C4-2B (cell line): ENCODE measurements around the gene SLC10A4.

ENCODE experiments used
- H3K27ac ChIP-seq: fragments of 450-650 bp; 2 replicates; pipeline ENCODE4 v1.5.1; 2017
- ZFX ChIP-seq: fragments of 450-650 bp; IDR thresholded peaks from 2 replicates; pipeline ENCODE4 v1.6.1; 2017
- TF ChIP-seq, protein P1 (sequence below): fragments of 450-650 bp; conservative IDR thresholded peaks from 2 replicates; pipeline ENCODE4 v1.5.1; 2017; ENCODE audit warnings: mild to moderate bottlenecking

Gene SLC10A4

DNA sequence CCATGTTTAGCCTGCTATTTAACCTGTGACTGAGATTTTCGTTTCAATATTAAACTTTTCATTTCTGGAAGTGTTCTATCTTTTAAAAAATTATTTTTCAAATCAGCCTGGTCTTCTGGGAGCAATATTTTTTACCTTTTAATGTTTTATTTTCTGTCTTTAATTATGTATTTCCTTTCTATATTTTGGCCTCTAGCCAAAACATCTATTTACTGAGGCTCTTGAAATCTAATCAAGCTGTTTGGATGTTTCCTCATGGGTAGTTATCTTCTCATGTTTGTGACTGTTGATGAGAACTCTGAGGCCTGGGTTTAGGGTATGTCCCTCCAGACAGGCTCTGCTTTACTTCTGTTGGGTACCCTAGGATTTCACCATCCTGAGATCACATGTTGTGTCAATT is 10.3 kb upstream of the SLC10A4 start:
- H3K27ac ChIP-seq: no peak overlapping the region
- TF ChIP-seq ZFX: no peak
- TF ChIP-seq, protein P1, sequence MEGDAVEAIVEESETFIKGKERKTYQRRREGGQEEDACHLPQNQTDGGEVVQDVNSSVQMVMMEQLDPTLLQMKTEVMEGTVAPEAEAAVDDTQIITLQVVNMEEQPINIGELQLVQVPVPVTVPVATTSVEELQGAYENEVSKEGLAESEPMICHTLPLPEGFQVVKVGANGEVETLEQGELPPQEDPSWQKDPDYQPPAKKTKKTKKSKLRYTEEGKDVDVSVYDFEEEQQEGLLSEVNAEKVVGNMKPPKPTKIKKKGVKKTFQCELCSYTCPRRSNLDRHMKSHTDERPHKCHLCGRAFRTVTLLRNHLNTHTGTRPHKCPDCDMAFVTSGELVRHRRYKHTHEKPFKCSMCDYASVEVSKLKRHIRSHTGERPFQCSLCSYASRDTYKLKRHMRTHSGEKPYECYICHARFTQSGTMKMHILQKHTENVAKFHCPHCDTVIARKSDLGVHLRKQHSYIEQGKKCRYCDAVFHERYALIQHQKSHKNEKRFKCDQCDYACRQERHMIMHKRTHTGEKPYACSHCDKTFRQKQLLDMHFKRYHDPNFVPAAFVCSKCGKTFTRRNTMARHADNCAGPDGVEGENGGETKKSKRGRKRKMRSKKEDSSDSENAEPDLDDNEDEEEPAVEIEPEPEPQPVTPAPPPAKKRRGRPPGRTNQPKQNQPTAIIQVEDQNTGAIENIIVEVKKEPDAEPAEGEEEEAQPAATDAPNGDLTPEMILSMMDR: no peak

DNA sequence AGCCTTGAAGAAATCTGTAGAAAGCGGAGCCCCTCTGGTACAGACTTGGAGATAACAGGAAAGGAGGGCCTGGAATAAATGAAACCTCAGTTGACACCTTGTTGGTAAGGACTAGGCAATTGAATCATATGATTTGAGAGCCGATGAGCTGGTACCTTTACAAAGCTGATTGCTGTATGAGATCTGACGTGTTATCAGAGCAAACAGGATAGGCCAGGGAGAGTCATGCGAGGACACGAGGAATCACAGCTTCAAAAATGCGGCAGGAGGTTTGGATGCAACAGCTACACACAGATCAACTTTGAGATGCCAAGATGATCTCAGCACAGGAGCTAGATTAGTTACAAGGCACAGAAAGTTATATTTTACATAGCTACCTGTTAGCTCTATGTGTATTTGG is 7.4 kb upstream of the SLC10A4 start:
- TF ChIP-seq, protein P1: no peak
- TF ChIP-seq ZFX: no peak
- H3K27ac ChIP-seq: no peak overlapping the region

DNA sequence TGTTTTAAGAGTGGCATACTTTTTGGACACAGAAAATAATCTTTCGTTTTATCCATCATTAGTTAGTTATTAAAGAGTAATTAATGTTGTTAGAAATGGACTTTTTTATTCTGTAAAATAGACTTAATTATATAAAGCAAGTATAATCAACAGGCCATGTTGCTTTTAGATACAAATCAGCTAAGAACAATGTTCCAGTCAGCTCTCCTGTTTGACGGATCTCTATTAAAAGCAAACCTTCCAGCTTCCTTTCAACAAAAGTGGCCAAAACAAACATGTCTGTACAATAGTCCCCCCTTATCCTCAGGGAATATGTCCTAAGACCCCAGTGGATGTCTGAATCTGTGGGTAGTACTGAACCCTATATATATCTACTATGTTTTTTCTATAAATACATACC is 4.9 kb upstream of the SLC10A4 start:
- no peak for TF ChIP-seq ZFX
- TF ChIP-seq, protein P1: no peak
- peak overlapping the region; percentile 46; the same call in 1 of the 2 replicates for H3K27ac ChIP-seq

DNA sequence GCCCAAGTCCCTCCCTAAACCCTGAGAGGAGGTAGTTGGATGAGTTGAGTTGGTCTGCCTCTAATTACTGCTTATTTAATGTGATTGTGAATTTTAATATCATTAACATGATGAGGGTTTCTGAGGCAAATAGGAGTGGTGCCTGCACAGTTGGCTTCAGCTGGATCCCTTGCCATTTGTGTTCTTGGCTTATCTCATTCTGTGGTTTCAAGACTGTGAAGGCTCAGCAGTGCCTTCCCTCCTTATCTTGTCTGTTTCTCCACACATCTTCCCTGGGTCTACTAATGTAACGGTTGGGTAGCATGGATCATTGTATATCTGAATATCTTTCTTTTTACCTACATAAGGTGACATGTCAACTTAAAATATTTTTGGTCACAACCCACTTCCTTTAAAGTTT is 1.6 kb upstream of the SLC10A4 start:
- H3K27ac ChIP-seq: peak overlapping the region; percentile 12; the same call in 1 of the 2 replicates
- TF ChIP-seq, protein P1: no peak
- TF ChIP-seq ZFX: no peak

DNA sequence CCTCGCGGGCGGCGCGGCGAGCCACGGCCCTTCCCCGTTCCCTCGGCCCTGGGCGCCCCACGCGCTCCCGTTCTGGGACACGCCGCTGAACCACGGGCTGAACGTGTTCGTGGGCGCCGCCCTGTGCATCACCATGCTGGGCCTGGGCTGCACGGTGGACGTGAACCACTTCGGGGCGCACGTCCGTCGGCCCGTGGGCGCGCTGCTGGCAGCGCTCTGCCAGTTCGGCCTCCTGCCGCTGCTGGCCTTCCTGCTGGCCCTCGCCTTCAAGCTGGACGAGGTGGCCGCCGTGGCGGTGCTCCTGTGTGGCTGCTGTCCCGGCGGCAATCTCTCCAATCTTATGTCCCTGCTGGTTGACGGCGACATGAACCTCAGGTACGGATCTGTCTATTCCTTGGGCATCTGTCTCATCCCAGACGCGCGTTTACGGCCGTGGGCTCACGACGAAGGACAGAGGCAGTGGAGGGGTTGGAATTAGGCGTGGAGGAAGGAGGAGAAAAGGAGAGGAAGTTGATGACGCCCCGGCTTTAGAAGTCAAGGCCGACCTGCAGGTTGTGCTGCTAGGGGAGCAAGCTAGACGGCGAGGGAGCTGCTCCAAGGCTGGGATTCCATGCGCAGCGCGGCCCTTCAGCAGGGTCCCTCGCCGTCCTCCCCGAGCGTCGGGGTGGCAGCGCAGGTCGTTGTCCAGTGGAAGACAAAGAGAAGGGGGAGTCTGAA is 792 bp downstream of the SLC10A4 start:
- TF ChIP-seq, protein P1: no peak
- TF ChIP-seq ZFX: no peak
- H3K27ac ChIP-seq: no peak overlapping the region

DNA sequence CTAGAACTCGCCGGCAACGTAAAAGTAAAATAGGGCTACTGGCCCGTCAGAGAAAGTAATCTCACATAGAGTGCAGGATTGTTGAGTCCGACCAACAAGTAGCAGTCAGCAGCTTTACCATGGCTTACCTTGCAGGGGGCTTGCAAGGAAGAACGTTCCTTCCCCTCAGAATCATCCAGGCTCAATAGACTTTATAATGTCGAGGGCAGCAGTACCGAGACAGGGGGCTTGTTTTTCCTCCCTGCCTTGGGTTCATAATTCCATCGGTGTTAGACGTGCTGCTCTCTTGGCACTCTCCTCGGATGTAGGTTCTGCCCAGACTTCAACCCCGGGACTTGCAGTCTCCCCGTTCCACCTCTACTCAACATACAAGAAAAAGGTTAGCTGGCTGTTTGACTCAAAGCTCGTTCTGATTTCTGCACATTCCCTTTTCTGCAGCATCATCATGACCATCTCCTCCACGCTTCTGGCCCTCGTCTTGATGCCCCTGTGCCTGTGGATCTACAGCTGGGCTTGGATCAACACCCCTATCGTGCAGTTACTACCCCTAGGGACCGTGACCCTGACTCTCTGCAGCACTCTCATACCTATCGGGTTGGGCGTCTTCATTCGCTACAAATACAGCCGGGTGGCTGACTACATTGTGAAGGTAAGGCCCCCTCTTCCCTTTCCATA is 1.5 kb downstream of the SLC10A4 start:
- no peak for TF ChIP-seq ZFX
- TF ChIP-seq, protein P1: no peak
- H3K27ac ChIP-seq: no peak overlapping the region

DNA sequence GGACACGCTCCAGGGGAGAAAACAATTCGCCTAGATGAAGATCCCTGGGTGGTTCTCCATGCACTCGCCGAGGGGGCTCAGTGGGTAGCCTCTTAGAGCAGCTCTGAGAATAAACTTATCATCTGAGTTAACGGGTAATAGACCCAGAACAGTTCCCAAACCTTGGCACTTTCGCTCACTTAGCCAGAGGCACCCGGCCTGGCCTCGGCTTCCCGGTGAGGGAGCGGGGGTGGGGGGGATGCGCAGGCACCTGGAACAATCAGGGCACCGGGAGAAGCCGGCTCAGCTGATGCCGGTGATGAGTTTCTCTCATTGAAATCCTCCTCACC is 6.5 kb downstream of the SLC10A4 start:
- TF ChIP-seq, protein P1: no peak
- no peak for TF ChIP-seq ZFX
- H3K27ac ChIP-seq: no peak overlapping the region
